ENCODE results near the gene POU6F1. TPM values are rescaled to one million over a fixed set of nuclear protein-coding genes. Genes with fewer than 3 reads are reported as not detected.

The POU6F1 gene
- total RNA-seq, 4 donors from 2014 or later, result 6.3 to 13.0 (median 10.5) TPM

DNA sequence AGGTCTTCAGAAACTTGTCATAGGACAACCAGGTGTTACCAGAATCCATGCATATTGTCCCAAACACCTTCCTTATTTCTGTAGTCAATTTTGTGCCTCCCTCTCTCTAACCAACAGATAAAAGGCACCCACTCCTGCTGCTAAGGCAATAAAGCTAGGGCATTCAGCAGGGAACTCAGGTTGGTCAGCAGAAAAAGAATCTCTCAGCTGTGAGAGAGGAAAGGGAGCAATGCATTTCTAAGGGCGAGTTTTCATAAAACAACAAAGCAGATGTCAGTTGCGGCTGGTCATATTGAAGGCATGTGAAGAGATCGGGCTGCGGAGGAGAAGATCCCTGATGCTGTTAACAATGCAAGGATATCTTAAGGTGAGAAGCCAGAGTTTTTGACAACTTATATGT is 7.4 kb upstream of the POU6F1 start:
- TF ChIP-seq, protein P1, sequence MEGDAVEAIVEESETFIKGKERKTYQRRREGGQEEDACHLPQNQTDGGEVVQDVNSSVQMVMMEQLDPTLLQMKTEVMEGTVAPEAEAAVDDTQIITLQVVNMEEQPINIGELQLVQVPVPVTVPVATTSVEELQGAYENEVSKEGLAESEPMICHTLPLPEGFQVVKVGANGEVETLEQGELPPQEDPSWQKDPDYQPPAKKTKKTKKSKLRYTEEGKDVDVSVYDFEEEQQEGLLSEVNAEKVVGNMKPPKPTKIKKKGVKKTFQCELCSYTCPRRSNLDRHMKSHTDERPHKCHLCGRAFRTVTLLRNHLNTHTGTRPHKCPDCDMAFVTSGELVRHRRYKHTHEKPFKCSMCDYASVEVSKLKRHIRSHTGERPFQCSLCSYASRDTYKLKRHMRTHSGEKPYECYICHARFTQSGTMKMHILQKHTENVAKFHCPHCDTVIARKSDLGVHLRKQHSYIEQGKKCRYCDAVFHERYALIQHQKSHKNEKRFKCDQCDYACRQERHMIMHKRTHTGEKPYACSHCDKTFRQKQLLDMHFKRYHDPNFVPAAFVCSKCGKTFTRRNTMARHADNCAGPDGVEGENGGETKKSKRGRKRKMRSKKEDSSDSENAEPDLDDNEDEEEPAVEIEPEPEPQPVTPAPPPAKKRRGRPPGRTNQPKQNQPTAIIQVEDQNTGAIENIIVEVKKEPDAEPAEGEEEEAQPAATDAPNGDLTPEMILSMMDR (IDR thresholded peaks at IDR 0.05; ENCODE audit: low read depth), result no peak

DNA sequence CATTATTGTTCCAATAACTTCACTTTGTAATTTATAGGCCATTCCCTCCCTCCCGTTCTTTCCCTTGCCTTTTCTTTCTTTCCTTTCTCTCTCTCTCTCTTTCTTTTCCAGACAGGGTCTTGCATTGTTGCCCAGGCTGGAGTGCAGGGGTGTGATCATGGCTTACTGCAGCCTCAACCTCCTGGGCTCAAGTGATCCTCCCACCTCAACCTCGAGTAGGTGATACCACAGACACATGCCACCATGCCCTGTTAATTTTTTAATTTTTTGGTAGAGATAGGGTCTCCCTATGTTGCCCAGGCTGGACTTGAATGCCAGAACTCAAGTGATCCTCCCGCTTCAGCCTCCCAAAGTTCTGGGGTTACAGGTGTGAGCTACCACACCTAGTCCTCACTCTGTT is 6.8 kb upstream of the POU6F1 start:
- TF ChIP-seq, protein P1 (IDR thresholded peaks at IDR 0.05; ENCODE audit: low read depth), result no peak

DNA sequence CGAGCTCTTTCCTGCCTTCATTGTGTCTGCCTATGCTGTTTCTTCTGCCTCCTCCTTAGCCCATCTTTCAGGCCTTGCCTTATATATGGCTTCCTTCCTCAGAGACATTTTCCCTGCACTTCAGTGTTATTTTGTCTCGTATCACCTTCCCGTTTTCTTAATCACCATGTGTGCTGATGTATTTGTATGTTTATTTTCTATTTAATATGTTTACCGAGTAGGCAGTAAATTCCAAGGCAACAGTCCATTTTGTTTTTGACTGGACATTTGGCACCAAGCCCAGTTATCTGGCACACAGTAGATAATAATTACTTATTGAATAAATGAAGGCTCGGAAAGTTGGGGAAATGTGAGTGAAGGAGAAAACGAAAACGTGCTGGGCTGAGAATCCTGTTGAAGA is 4.6 kb upstream of the POU6F1 start:
- TF ChIP-seq, protein P1 (IDR thresholded peaks at IDR 0.05; ENCODE audit: low read depth), result no peak

DNA sequence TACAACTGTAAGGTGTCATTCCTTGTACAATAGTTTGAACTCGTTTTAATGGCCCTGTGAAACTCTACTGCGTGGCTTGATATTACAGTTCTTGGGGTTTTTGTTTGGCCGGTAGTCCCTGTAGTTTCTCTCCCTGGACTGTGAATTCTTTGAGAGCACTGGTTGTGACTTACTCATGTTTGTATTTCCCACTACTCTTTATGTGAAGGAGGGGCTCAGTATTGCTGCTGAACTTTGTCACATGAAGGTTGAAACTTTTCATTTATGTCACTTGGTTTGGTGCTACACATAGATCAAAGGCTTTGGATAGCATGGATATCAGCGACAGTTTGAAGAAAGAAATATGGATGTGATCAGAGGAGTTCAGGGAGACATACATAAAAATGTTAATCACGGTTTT is 1.5 kb upstream of the POU6F1 start:
- TF ChIP-seq, protein P1 (IDR thresholded peaks at IDR 0.05; ENCODE audit: low read depth), result no peak

DNA sequence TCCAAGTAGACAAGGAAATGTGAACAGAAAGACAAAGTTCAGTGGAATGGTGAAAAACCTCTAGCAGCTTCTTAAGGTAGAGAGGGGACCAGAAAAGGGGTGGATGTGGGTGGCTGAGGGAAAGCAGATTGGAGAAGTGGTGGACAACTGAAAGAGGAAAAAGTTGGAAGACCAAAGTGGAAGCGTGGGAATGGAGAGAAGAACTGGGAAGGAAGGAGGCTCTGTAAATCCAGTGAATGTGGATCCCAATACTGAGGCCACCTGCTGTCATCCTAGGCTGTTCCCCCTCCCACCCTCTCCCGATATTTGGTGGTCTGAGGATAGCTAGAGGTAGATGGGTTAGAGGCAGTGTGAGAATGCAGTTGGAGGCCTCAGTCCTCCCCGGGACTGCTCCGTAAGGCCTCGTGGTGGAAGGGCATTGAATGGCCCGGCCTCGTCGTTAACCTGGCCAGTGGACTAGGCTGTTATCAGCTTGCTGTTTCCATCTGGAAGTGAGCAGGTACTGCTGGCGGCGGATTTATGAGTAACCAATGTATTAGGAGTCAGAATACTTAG is 822 bp upstream of the POU6F1 start:
- TF ChIP-seq, protein P1 (IDR thresholded peaks at IDR 0.05; ENCODE audit: low read depth), result no peak

DNA sequence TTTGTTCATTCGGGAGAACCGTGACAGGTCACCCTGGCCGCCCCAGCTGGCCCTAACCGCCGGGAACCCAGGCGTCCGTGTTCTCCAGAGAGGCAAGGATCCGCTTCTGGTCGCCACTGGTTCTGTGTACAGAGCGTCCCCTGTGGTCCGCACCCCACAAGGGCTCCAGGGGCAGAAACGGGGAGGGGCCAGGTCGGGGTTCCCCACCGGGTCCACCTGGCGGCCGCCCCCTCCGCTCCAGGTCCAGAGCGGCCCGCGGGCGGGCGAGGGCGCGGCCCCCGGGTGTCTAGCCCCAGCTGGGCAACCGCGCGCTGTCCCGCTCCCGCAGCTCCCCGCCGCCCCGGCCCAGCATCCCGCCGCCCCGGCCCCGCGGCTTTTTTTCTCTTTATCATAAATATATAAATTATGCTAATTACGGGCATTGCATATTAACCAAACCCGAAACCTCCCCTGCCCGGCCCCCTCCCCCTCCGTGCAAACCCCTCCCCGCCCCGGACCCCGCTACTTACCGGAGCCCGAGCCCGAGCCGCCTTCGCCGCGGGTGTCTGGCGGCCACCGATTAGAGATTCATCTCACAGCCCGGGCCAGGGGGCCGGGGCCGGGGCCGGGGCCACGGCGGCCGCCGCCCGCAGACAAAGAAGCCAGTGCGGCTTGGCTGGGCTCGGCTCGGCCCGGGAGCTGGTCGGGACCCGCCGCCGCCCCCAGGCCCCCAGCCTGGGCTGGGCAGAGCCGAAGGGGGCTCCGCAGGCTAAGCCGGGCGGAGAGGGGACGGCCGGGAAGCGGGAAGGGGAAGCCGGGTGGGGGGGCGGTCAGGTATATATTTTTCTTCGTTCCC is 512 bp downstream of the POU6F1 start:
- TF ChIP-seq, protein P1 (IDR thresholded peaks at IDR 0.05; ENCODE audit: low read depth), result no peak

DNA sequence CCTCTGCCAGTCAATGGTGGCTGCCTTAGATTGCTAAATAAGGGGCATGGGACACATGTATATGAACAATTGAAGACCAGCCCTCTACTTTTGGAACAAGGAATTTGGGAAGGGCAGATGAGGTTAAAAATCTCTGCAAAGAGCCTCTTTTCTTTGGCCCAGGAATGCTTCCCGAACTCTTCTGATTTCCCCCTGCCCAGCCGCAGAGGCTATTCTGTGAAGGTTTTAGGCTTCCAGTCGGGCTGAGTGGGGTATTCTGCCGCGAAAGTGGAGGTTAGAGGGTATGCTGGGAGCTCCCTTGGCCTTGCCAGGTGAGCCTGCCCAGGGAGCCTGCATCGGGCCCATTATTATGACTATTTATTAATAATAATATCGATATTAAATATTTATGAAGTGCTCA is 1.2 kb downstream of the POU6F1 start:
- TF ChIP-seq, protein P1 (IDR thresholded peaks at IDR 0.05; ENCODE audit: low read depth), result no peak
